ENCODE results near the gene BLACAT1. TPM values are rescaled to one million over a fixed set of nuclear protein-coding genes. Genes with fewer than 3 reads are reported as not detected.
"Not testable (repeated sequence)": the region's sequence is repeated elsewhere in the genome, so short reads cannot be mapped to it uniquely, and the experiment has no call there.

The BLACAT1 gene
- total RNA-seq, 1 donor from 2014 or later = not detected

DNA sequence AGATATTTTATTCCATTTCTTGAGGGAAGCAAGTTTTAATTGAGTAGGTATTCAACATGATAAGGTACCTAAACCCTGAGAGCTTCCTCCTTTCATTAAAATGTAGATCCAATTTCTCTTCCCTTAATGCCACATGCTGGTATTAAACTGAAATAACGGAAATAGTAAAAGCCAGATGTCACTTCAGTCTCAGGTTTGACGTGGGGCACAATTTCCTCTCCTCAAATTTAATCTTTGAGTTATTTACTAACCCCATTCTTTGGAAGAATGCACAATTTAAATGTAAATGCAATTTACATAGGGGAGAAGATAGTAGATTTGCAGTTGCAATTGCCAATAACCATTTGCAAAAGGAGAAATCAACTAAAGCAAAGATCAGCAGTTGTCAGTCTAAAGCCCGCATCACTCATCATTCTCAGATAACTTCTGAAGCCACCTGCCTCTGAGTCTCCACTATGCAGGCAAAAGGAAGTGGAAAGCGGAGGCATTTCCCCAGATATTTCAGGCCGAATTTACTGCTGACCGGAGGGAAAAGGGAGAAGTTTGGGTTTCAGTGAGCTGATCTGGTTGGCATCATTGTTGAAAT, 31.9 kb downstream of the BLACAT1 start:
- peaks cover 58% of the 10 kb centered on the region for H3K27me3 Mint-ChIP-seq (ENCODE audit: low read depth)
- no peak for DNase-seq (ENCODE audit: low spot score)
- H3K4me1 Mint-ChIP-seq (ENCODE audit: low read depth) = no peaks in the 10 kb centered on the region
- intact Hi-C loops (cut with micrococcal nuclease) = no loop called here
- H3K4me3 Mint-ChIP-seq (ENCODE audit: low read depth) = no peak overlapping the region
- no peak overlapping the region for H3K27ac Mint-ChIP-seq
- H3K9me3 Mint-ChIP-seq = no peaks in the 10 kb centered on the region
- H3K36me3 Mint-ChIP-seq (ENCODE audit: low read depth) = no peaks in the 10 kb centered on the region

DNA sequence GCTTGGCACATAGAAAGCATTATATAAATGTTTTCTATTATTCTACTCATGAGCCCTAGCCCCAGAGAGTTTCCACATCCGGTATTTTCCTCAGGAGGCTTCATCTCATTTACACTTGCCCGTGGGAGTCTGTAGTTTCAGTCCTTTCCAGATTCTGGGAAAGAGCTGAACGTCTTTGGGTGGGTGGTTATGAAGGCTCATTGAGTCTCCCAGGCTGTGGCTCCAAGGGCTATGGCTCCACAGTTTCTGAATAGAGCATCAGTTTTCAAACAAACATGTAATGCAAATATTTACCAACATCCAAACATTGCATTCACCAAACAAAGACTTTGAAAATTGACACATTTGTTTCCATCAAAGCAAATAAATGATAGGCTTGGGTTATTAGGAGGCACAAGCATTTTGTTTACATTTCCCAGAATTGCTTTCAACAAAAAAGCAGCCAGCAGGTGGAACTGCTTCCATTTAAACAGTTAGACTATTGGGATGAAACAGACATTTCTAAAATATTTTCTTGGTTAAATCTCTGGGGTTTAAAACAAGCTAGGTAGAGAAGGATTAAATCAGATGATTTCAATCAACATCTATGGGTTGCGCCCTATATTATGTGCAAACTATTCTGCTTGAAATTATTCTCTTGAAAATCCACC, 32.7 kb downstream of the BLACAT1 start:
- Mint-ChIP-seq H3K4me3 (ENCODE audit: low read depth) (no peak overlapping the region), H3K36me3 (ENCODE audit: low read depth) (no peaks in the 10 kb centered on the region), H3K4me1 (ENCODE audit: low read depth) (no peaks in the 10 kb centered on the region), H3K27ac (no peak overlapping the region), H3K9me3 (no peaks in the 10 kb centered on the region), H3K27me3 (ENCODE audit: low read depth) (peaks cover 57% of the 10 kb centered on the region)
- intact Hi-C loops (cut with micrococcal nuclease) = no loop called here
- no peak for DNase-seq (ENCODE audit: low spot score)

- Mint-ChIP-seq H3K27ac (no peak within 1 kb of the TSS), H3K36me3 (ENCODE audit: low read depth) (no peaks in the 10 kb centered on the region), H3K27me3 (ENCODE audit: low read depth) (peaks cover 57% of the 10 kb centered on the region), H3K9me3 (no peaks in the 10 kb centered on the region), H3K4me1 (ENCODE audit: low read depth) (no peaks in the 10 kb centered on the region), H3K4me3 (ENCODE audit: low read depth) (no peak within 1 kb of the TSS)
- intact Hi-C loops (cut with micrococcal nuclease) = no loop called here
- DNase-seq (ENCODE audit: low spot score) = no peak
These were observed 34.0 kb downstream of the BLACAT1 start, which contains the start of gene LEMD1 for GRCh38 chr1:205421798-205422197. Gene LEMD1 (minus strand): TSS chr1:205422056. CDS start chr1:205420536, 1,520 bp downstream.

DNA sequence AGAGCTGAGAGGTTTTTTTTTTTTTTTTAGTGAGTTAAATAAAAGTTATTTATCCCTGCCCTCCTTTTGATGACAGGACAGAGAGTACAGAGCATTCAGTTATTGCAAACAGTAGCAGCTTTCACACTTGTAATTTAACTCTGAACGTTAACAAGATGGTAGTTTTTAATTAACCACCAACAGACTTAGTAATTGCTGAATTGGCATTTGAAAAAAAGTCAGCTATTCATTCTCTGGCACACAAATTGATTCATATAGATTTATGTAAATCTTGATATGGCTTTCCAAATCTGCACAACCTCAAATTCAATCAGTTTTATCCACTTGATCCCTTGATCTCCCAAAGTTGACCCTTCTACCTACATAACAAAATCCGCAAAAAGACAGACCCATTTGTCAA, 34.9 kb downstream of the BLACAT1 start:
- Mint-ChIP-seq H3K4me1 (ENCODE audit: low read depth) (no peaks in the 10 kb centered on the region), H3K36me3 (ENCODE audit: low read depth) (no peaks in the 10 kb centered on the region), H3K27me3 (ENCODE audit: low read depth) (peaks cover 49% of the 10 kb centered on the region), H3K4me3 (ENCODE audit: low read depth) (no peak overlapping the region), H3K27ac (no peak overlapping the region), H3K9me3 (no peaks in the 10 kb centered on the region)
- intact Hi-C loops (cut with micrococcal nuclease) = no loop called here
- DNase-seq (ENCODE audit: low spot score) = no peak

DNA sequence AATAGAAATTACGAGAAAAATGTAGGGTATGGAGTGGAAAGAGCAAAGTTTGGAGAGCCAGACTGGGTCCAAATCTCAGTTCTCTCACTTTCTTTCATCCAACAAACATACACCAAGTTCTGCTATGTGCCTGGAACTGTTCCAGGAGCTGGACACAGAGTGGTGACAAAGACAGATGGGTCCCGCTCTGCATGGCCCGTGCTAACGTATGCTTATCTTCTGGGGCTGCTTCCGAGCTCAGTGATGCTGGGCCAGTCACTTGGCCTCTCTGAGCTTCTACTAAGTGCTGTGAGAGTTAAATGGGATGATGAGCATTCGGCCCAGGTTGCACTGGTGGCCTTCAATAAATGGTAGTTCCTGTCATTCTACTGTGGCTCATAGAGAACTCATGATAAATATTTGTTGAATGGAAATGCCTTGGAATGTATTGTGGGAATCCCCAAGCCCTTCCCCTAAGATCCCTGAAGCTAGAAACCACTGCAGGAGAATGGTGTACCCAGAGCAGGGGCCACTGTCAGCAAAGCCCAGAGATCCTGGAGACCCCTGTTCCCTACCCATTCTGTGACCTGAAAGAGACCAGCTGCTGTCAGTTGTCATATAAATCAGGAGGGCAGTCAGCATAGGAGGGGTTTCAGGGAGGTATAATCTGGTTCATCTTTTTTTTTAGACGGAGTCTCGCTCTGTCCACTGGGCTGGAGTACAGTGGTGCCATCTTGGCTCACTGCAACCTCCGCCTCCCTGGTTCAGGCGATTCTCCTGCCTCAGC, 37.8 kb downstream of the BLACAT1 start:
- Mint-ChIP-seq H3K4me1 (ENCODE audit: low read depth) (no peaks in the 10 kb centered on the region), H3K4me3 (ENCODE audit: low read depth) (no peak overlapping the region), H3K27ac (no peak overlapping the region), H3K9me3 (no peaks in the 10 kb centered on the region), H3K36me3 (ENCODE audit: low read depth) (no peaks in the 10 kb centered on the region), H3K27me3 (ENCODE audit: low read depth) (peaks cover 37% of the 10 kb centered on the region)
- intact Hi-C loops (cut with micrococcal nuclease) = no loop called here
- no peak for DNase-seq (ENCODE audit: low spot score)

DNA sequence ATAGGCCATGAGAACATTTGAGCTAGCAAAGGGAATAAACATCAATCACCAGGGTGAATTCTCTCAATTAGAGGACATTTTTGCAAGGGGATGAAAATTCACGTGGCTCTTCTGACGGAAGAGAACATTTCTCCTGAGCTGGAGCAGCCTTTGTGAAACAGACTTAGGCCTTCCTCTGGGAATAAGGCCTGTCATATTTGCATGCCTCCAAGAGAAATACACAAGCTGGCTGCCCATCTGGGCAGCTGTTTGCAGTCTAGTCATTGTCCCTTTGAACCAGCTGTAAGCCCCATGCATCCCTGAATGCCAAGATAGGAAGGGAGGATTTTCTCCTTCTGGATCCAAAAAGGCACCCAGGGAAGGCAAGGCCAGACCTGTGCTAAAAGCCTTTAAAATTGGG, 39.5 kb downstream of the BLACAT1 start:
- intact Hi-C loops (cut with micrococcal nuclease) = no loop called here
- no peak for DNase-seq (ENCODE audit: low spot score)
- Mint-ChIP-seq H3K27ac (no peak overlapping the region), H3K4me1 (ENCODE audit: low read depth) (no peaks in the 10 kb centered on the region), H3K27me3 (ENCODE audit: low read depth) (peaks cover 25% of the 10 kb centered on the region), H3K9me3 (no peaks in the 10 kb centered on the region), H3K4me3 (ENCODE audit: low read depth) (no peak overlapping the region), H3K36me3 (ENCODE audit: low read depth) (no peaks in the 10 kb centered on the region)

GRCh38 chr1:205410581-205411298, 45.1 kb downstream of the BLACAT1 start:
- Mint-ChIP-seq H3K27me3 (ENCODE audit: low read depth) (peaks cover 19% of the 10 kb centered on the region), H3K4me1 (ENCODE audit: low read depth) (peaks cover 3% of the 10 kb centered on the region), H3K36me3 (ENCODE audit: low read depth) (no peaks in the 10 kb centered on the region), H3K9me3 (no peaks in the 10 kb centered on the region), H3K4me3 (ENCODE audit: low read depth) (no peak overlapping the region), H3K27ac (no peak overlapping the region)
- intact Hi-C loops (cut with micrococcal nuclease) = no loop called here
- DNase-seq (ENCODE audit: low spot score) = no peak

- Mint-ChIP-seq H3K4me3 (ENCODE audit: low read depth) (no peak overlapping the region), H3K36me3 (ENCODE audit: low read depth) (no peaks in the 10 kb centered on the region), H3K4me1 (ENCODE audit: low read depth) (peaks cover 3% of the 10 kb centered on the region), H3K27ac (no peak overlapping the region), H3K27me3 (ENCODE audit: low read depth) (peaks cover 22% of the 10 kb centered on the region), H3K9me3 (no peaks in the 10 kb centered on the region)
- no peak for DNase-seq (ENCODE audit: low spot score)
- intact Hi-C loops (cut with micrococcal nuclease) = no loop called here
These were observed 47.9 kb downstream of the BLACAT1 start for GRCh38 chr1:205407970-205408369.

- H3K4me1 Mint-ChIP-seq (ENCODE audit: low read depth); DNase-seq (ENCODE audit: low spot score); intact Hi-C loops (cut with micrococcal nuclease); H3K4me3 Mint-ChIP-seq (ENCODE audit: low read depth); H3K9me3 Mint-ChIP-seq; H3K27ac Mint-ChIP-seq; H3K36me3 Mint-ChIP-seq (ENCODE audit: low read depth): not testable (repeated sequence)
- peaks cover 24% of the 10 kb centered on the region for H3K27me3 Mint-ChIP-seq (ENCODE audit: low read depth)
These were observed 49.6 kb downstream of the BLACAT1 start for GRCh38 chr1:205406252-205406651.

Other genes starting within 250 kb of the BLACAT1 start
- gene DSTYK, start 244.3 kb downstream of the BLACAT1 start, total RNA-seq = 27.3 and 28.6 TPM in 2 replicates
- 13.4 and 14.0 TPM in 2 replicates for gene TMCC2, start 228.1 kb downstream of the BLACAT1 start, total RNA-seq
- 0.41 and 0.44 TPM in 2 replicates for gene NUAK2, start 134.3 kb downstream of the BLACAT1 start, total RNA-seq
- gene KLHDC8A, start 99.1 kb downstream of the BLACAT1 start, total RNA-seq = not detected in 2 replicates
- 0.48 TPM in 1 of 2 replicates, not detected in the other for gene LEMD1, start 34.0 kb downstream of the BLACAT1 start, total RNA-seq
- 0.37 and 0.68 TPM in 2 replicates for gene CDK18, start 48.6 kb upstream of the BLACAT1 start, total RNA-seq
- 68.8 and 80.3 TPM in 2 replicates for gene ELK4, start 176.0 kb upstream of the BLACAT1 start, total RNA-seq
- 1.5 and 2.0 TPM in 2 replicates for gene SLC45A3, start 224.5 kb upstream of the BLACAT1 start, total RNA-seq